B cell (primary cell): Measurements from ENCODE around the gene IAH1.

Experiments
- EZH2 ChIP-seq: IDR thresholded peaks from 2 replicates; pipeline ENCODE4 v1.6.1; 2012; ENCODE audit warnings: borderline replicate concordance, low read depth, mild to moderate bottlenecking, moderate library complexity, low read length; ENCODE audit not compliant: insufficient read depth, poor library complexity, severe bottlenecking
- TF ChIP-seq, protein P1 (sequence below): fragments of 200-600 bp; IDR thresholded peaks from one replicate; pipeline ENCODE4 v1.8.0; 2022; ENCODE audit warnings: antibody characterized with exemption, mild to moderate bottlenecking

DNA sequence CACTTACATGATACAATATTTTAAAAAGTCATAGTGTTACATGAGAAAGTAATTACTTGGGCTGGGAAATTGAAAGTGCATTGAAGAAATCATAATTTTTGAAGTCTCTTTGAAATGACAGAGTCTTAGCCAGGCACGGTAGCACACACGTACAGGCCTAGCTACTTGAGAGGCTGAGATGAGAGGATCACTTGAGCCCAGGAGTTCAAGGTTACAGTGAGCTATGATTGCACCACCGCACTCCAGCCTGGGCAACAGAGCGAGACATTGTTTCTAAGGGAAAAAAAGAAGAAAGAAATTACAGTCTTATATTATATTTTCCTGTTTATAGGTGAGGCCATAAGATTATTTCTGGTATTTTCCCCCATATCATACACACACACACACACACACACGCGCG, 9.2 kb upstream of the IAH1 start:
- TF ChIP-seq, protein P1, sequence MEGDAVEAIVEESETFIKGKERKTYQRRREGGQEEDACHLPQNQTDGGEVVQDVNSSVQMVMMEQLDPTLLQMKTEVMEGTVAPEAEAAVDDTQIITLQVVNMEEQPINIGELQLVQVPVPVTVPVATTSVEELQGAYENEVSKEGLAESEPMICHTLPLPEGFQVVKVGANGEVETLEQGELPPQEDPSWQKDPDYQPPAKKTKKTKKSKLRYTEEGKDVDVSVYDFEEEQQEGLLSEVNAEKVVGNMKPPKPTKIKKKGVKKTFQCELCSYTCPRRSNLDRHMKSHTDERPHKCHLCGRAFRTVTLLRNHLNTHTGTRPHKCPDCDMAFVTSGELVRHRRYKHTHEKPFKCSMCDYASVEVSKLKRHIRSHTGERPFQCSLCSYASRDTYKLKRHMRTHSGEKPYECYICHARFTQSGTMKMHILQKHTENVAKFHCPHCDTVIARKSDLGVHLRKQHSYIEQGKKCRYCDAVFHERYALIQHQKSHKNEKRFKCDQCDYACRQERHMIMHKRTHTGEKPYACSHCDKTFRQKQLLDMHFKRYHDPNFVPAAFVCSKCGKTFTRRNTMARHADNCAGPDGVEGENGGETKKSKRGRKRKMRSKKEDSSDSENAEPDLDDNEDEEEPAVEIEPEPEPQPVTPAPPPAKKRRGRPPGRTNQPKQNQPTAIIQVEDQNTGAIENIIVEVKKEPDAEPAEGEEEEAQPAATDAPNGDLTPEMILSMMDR = no peak
- no peak for TF ChIP-seq EZH2
